Endodermal cell (in vitro differentiated cells): Measurements from ENCODE around the gene NAV2. TPM values are rescaled to one million over a fixed set of nuclear protein-coding genes. Genes with fewer than 3 reads are reported as not detected.

Experiments
- DNase-seq: peaks from one replicate; pipeline ENCODE4 v3.0.0-alpha.2; 2017
- H3K27ac ChIP-seq: 2 replicates; pipeline ENCODE4 v1.5.1; 2013; ENCODE audit warnings: mild to moderate bottlenecking, low read depth, low read length, moderate library complexity
- H3K27me3 ChIP-seq: 2 replicates; pipeline ENCODE4 v1.6.1; 2013; ENCODE audit warnings: mild to moderate bottlenecking, low read length, moderate library complexity; ENCODE audit not compliant: insufficient read depth, control insufficient read depth, poor library complexity, severe bottlenecking
- H3K36me3 ChIP-seq: 2 replicates; pipeline ENCODE4 v1.7.0; 2013; ENCODE audit warnings: mild to moderate bottlenecking, low read length, moderate library complexity; ENCODE audit not compliant: control insufficient read depth, insufficient read depth
- H3K4me1 ChIP-seq: one replicate; pipeline ENCODE4 v1.7.0; 2013; ENCODE audit warnings: low read length; ENCODE audit not compliant: control insufficient read depth, insufficient read depth
- H3K4me3 ChIP-seq: 2 replicates; pipeline ENCODE4 v1.5.1; 2013; ENCODE audit warnings: mild to moderate bottlenecking, low read length, moderate library complexity
- H3K9ac ChIP-seq: 2 replicates; pipeline ENCODE4 v1.6.1; 2013; ENCODE audit warnings: mild to moderate bottlenecking, low read length, moderate library complexity; ENCODE audit not compliant: poor library complexity, severe bottlenecking; ENCODE audit errors: extremely low read depth
- H3K9me3 ChIP-seq: 2 replicates; pipeline ENCODE4 v1.6.1; 2013; ENCODE audit warnings: mild to moderate bottlenecking, low read length, moderate library complexity; ENCODE audit not compliant: control insufficient read depth
- H3K27ac Mint-ChIP-seq: 2 replicates; pipeline ENCODE4 v1.8.0; 2020; ENCODE audit warnings: mixed read lengths
- H3K27me3 Mint-ChIP-seq: 2 replicates; pipeline ENCODE4 v1.8.0; 2021; ENCODE audit warnings: mild to moderate bottlenecking, mixed read lengths; ENCODE audit not compliant: insufficient read depth
- H3K36me3 Mint-ChIP-seq: 2 replicates; pipeline ENCODE4 v1.8.0; 2020; ENCODE audit warnings: low read depth, mixed read lengths
- H3K4me1 Mint-ChIP-seq: 2 replicates; pipeline ENCODE4 v1.8.0; 2020; ENCODE audit warnings: mixed read lengths
- H3K4me3 Mint-ChIP-seq: 2 replicates; pipeline ENCODE4 v1.8.0; 2020; ENCODE audit warnings: mild to moderate bottlenecking, moderate library complexity, mixed read lengths
- H3K9me3 Mint-ChIP-seq: 2 replicates; pipeline ENCODE4 v1.8.0; 2020; ENCODE audit warnings: mild to moderate bottlenecking, mixed read lengths
- CTCF ChIP-seq: fragments of 200-600 bp; sonication (generic); conservative IDR thresholded peaks from 2 replicates; pipeline ENCODE4 v1.5.0; 2021; ENCODE audit warnings: antibody characterized with exemption, mild to moderate bottlenecking
- WGBS, 2 experiments: methylation state at CpG; one replicate each; pipeline versions ENCODE4 v1.1.5 to v1.1.7; 2013; ENCODE audit warnings: missing lambda C conversion rate in 2 of 2, mixed read lengths in 1 of 2; ENCODE audit not compliant: insufficient coverage in 1 of 2, insufficient read length in 1 of 2; 5-methylcytosine and 5-hydroxymethylcytosine counted together
- total RNA-seq, 2 donors: library from RNA; stranded (reverse); fragmentation: NEBNext Ultra II Directional in 1 of 2; extraction: Animal tissue kit (Norgen Biotek cat#: 25700) in 1 of 2; gene quantifications; 2 replicates in 1 of 2; 3 replicates in 1 of 2; pipeline ENCODE4 v1.2.1, GENCODE V29; 2021

The NAV2 gene
- total RNA-seq, 2 donors from 2014 or later = 37.1 to 42.4 TPM

- no peaks in the 10 kb centered on the region for H3K4me1 ChIP-seq
- no peak overlapping the region for H3K9ac ChIP-seq
- peaks cover 3% of the 10 kb centered on the region for H3K27me3 ChIP-seq
- TF ChIP-seq CTCF = no peak
- no peaks in the 10 kb centered on the region for H3K9me3 Mint-ChIP-seq
- no peak overlapping the region for H3K4me3 Mint-ChIP-seq
- H3K27me3 Mint-ChIP-seq = peaks cover 5% of the 10 kb centered on the region
- no peak overlapping the region for H3K27ac Mint-ChIP-seq
- no peaks in the 10 kb centered on the region for H3K36me3 Mint-ChIP-seq
- WGBS, 2 experiments = 75 to 100% methylated on average over 1 of the region's 1 CpG
- no peak overlapping the region for H3K4me3 ChIP-seq
- H3K9me3 ChIP-seq = no peaks in the 10 kb centered on the region
- no peak overlapping the region for H3K27ac ChIP-seq
- DNase-seq = no peak
- no peaks in the 10 kb centered on the region for H3K36me3 ChIP-seq
- H3K4me1 Mint-ChIP-seq = no peaks in the 10 kb centered on the region
These were observed 14.6 kb downstream of the NAV2 start for GRCh38 chr11:19727246-19727645.

- H3K9ac ChIP-seq = no peak overlapping the region
- no peaks in the 10 kb centered on the region for H3K9me3 Mint-ChIP-seq
- H3K4me1 ChIP-seq = no peaks in the 10 kb centered on the region
- no peak for DNase-seq
- peaks cover 3% of the 10 kb centered on the region for H3K27me3 Mint-ChIP-seq
- H3K4me1 Mint-ChIP-seq = no peaks in the 10 kb centered on the region
- no peaks in the 10 kb centered on the region for H3K9me3 ChIP-seq
- H3K4me3 ChIP-seq = no peak overlapping the region
- H3K27ac ChIP-seq = no peak overlapping the region
- no peak overlapping the region for H3K27ac Mint-ChIP-seq
- WGBS, 2 experiments = 92 to 100% methylated on average over 3 to 4 of the region's 4 CpGs
- TF ChIP-seq CTCF = no peak
- no peaks in the 10 kb centered on the region for H3K27me3 ChIP-seq
- H3K4me3 Mint-ChIP-seq = no peak overlapping the region
- no peaks in the 10 kb centered on the region for H3K36me3 Mint-ChIP-seq
- no peaks in the 10 kb centered on the region for H3K36me3 ChIP-seq
These were observed 15.8 kb downstream of the NAV2 start for GRCh38 chr11:19728436-19728835.

- Histone ChIP-seq H3K27me3 (no peaks in the 10 kb centered on the region), H3K27ac (no peak overlapping the region), H3K9ac (no peak overlapping the region), H3K9me3 (no peaks in the 10 kb centered on the region), H3K4me1 (no peaks in the 10 kb centered on the region), H3K4me3 (no peak overlapping the region), H3K36me3 (no peaks in the 10 kb centered on the region)
- Mint-ChIP-seq H3K27ac (no peak overlapping the region), H3K4me1 (no peaks in the 10 kb centered on the region), H3K9me3 (no peaks in the 10 kb centered on the region), H3K27me3 (peaks cover 3% of the 10 kb centered on the region), H3K36me3 (no peaks in the 10 kb centered on the region), H3K4me3 (no peak overlapping the region)
- no peak for TF ChIP-seq CTCF
- DNase-seq = no peak
- WGBS, 2 experiments = 91 to 94% methylated on average over 2 of the region's 2 CpGs
These were observed 16.5 kb downstream of the NAV2 start for GRCh38 chr11:19729141-19729540.
